Smooth muscle cell of the pulmonary artery (primary cell): ENCODE measurements around the gene CPOX. TPM values are rescaled to one million over a fixed set of nuclear protein-coding genes. Genes with fewer than 3 reads are reported as not detected.

Source experiments
- total RNA-seq: library from RNA; depleted of rRNA; stranded (reverse); fragments of >200 nt; gene quantifications from 2 replicates; pipeline ENCODE4 v1.2.3, GENCODE V29; 2014

CPOX gene
- total RNA-seq = 39.6 and 43.1 TPM in 2 replicates

GRCh38 chr3:98593046-98593936, at the start of gene CPOX:
TSS of gene CPOX (minus strand) at chr3:98593611. CDS start at chr3:98593504, 107 bp downstream.

GRCh38 chr3:98531622-98532274, 61.7 kb downstream of the CPOX start, which contains the start of gene GPR15:
TSS of gene GPR15 (plus strand) at chr3:98531978. CDS start at chr3:98532034, 56 bp downstream.

Other genes with a start within 250 kb of the CPOX start
- gene OR5K4, start 239.8 kb downstream of the CPOX start, total RNA-seq = not detected in 2 replicates
- not detected in 2 replicates for gene OR5K3, start 202.9 kb downstream of the CPOX start, total RNA-seq
- not detected in 2 replicates for gene OR5K1, start 130.4 kb downstream of the CPOX start, total RNA-seq
- gene OR5K2, start 95.9 kb downstream of the CPOX start, total RNA-seq = not detected in 2 replicates
- 94.2 and 112 TPM in 2 replicates for gene CLDND1, start 70.7 kb downstream of the CPOX start, total RNA-seq
- not detected in 2 replicates for gene GPR15, start 61.6 kb downstream of the CPOX start, total RNA-seq
- gene ST3GAL6, start 169.7 kb upstream of the CPOX start, total RNA-seq = 6.4 and 19.9 TPM in 2 replicates